ENCODE measurements around the gene THRB.

The THRB gene

GRCh38 chr3:24349367-24350019 is 145.2 kb downstream of the THRB start:
- DNase-seq (ENCODE audit: low read depth), result no peak

GRCh38 chr3:24348348-24348747 is 146.3 kb downstream of the THRB start:
- DNase-seq (ENCODE audit: low read depth), result no peak

GRCh38 chr3:24344784-24345439 is 149.7 kb downstream of the THRB start:
- DNase-seq (ENCODE audit: low read depth), result no peak

- no peak for DNase-seq (ENCODE audit: low read depth)
Measured at GRCh38 chr3:24343084-24343783, 151.4 kb downstream of the THRB start.

- DNase-seq (ENCODE audit: low read depth), result no peak
Measured at GRCh38 chr3:24342275-24342674, 152.4 kb downstream of the THRB start.

- no peak for DNase-seq (ENCODE audit: low read depth)
Measured at GRCh38 chr3:24341668-24342067, 153.0 kb downstream of the THRB start.

GRCh38 chr3:24340966-24341365 is 153.7 kb downstream of the THRB start:
- DNase-seq (ENCODE audit: low read depth), result no peak

- no peak for DNase-seq (ENCODE audit: low read depth)
Measured at GRCh38 chr3:24340161-24340560, 154.5 kb downstream of the THRB start.

- no peak for DNase-seq (ENCODE audit: low read depth)
Measured at GRCh38 chr3:24339266-24339825, 155.3 kb downstream of the THRB start.

- DNase-seq (ENCODE audit: low read depth), result no peak
Measured at GRCh38 chr3:24338409-24339130, 156.1 kb downstream of the THRB start.

- no peak for DNase-seq (ENCODE audit: low read depth)
Measured at GRCh38 chr3:24336101-24336500, 158.5 kb downstream of the THRB start.

- DNase-seq (ENCODE audit: low read depth), result no peak
Measured at GRCh38 chr3:24332092-24332491, 162.6 kb downstream of the THRB start.

- no peak for DNase-seq (ENCODE audit: low read depth)
Measured at GRCh38 chr3:24323272-24323671, 171.4 kb downstream of the THRB start.

- DNase-seq (ENCODE audit: low read depth), result no peak
Measured at GRCh38 chr3:24320601-24321000, 174.0 kb downstream of the THRB start.

- no peak for DNase-seq (ENCODE audit: low read depth)
Measured at GRCh38 chr3:24318677-24319287, 175.9 kb downstream of the THRB start.

- DNase-seq (ENCODE audit: low read depth), result no peak
Measured at GRCh38 chr3:24316887-24317383, 177.7 kb downstream of the THRB start.

GRCh38 chr3:24315971-24316370 is 178.7 kb downstream of the THRB start:
- DNase-seq (ENCODE audit: low read depth), result no peak

- no peak for DNase-seq (ENCODE audit: low read depth)
Measured at GRCh38 chr3:24315356-24315755, 179.3 kb downstream of the THRB start.

- no peak for DNase-seq (ENCODE audit: low read depth)
Measured at GRCh38 chr3:24311881-24312280, 182.8 kb downstream of the THRB start.

- DNase-seq (ENCODE audit: low read depth), result no peak
Measured at GRCh38 chr3:24310887-24311286, 183.8 kb downstream of the THRB start.

GRCh38 chr3:24306518-24306917 is 188.1 kb downstream of the THRB start:
- DNase-seq (ENCODE audit: low read depth), result no peak

Measured in stimulated activated CD8-positive, alpha-beta memory T cell treated with anti-CD3 and anti-CD28 coated beads, Interleukin-15, amount 100 ng/mL, for 1 hour (primary cell).